ENCODE measurements around the gene MFSD2B. TPM values are rescaled to one million over a fixed set of nuclear protein-coding genes. Genes with fewer than 3 reads are reported as not detected.
"Not testable (repeated sequence)": the region's sequence is repeated elsewhere in the genome, so short reads cannot be mapped to it uniquely, and the experiment has no call there.

MFSD2B gene
- total and polyA plus RNA-seq, 2 donors (not counting 3 experiments of a cell fraction or from before 2014, with no cell fraction given) = 0.29 to 0.82 TPM

DNA sequence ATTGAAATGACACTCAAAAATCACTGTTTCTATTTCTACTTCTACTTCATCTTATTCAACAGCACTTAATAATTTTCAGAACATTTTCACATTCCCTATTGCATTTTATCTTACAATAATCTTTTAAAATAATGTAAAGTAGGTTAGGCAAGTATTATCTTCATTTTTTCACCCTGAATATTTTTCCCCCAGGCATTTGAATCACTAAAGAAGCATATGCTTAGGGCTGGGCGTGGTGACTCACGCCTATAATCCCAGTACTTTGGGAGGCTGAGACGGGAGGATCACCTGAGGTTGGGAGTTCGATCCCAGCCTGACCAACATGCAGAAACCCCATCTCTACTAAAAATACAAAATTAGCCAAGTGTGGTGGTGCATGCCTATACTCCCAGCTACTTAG lies 30.6 kb downstream of the MFSD2B start:
- no peak overlapping the region for H2AFZ ChIP-seq (ENCODE audit: low read depth, low read length)
- dilution Hi-C loops (cut with MboI; ENCODE audit: extremely low pct_ligation_motif_present, low sequenced_read_pairs) (no loop called here), intact Hi-C loops (cut with micrococcal nuclease) (no loop called here)
- no peak for TF ChIP-seq GATA2 (IDR thresholded peaks at IDR 0.05; ENCODE audit: insufficient read depth, insufficient read length, low read depth, low read length)
- no peak for TF ChIP-seq FOS (IDR thresholded peaks at IDR 0.05; ENCODE audit: borderline replicate concordance, insufficient read depth, low read length)
- TF ChIP-seq, protein P1, sequence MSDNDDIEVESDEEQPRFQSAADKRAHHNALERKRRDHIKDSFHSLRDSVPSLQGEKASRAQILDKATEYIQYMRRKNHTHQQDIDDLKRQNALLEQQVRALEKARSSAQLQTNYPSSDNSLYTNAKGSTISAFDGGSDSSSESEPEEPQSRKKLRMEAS (IDR thresholded peaks at IDR 0.05; ENCODE audit: insufficient read depth, insufficient read length) = no peak
- no peak for TF ChIP-seq POLR2AphosphoS5 (IDR thresholded peaks at IDR 0.05; ENCODE audit: insufficient read depth, low read depth, low read length)
- TF ChIP-seq POLR2A (IDR thresholded peaks at IDR 0.05; ENCODE audit: low read depth, low read length) = no peak
- no peak for TF ChIP-seq EZH2 (IDR thresholded peaks at IDR 0.05; ENCODE audit: borderline replicate concordance, low read depth, low read length, severe bottlenecking)
- TF ChIP-seq JUN (IDR thresholded peaks at IDR 0.05; ENCODE audit: borderline replicate concordance, insufficient read depth, insufficient read length, low read depth) = no peak
- TF ChIP-seq MYC (IDR thresholded peaks at IDR 0.05; ENCODE audit: low read depth, low read length) = no peak
- TF ChIP-seq, protein P2, sequence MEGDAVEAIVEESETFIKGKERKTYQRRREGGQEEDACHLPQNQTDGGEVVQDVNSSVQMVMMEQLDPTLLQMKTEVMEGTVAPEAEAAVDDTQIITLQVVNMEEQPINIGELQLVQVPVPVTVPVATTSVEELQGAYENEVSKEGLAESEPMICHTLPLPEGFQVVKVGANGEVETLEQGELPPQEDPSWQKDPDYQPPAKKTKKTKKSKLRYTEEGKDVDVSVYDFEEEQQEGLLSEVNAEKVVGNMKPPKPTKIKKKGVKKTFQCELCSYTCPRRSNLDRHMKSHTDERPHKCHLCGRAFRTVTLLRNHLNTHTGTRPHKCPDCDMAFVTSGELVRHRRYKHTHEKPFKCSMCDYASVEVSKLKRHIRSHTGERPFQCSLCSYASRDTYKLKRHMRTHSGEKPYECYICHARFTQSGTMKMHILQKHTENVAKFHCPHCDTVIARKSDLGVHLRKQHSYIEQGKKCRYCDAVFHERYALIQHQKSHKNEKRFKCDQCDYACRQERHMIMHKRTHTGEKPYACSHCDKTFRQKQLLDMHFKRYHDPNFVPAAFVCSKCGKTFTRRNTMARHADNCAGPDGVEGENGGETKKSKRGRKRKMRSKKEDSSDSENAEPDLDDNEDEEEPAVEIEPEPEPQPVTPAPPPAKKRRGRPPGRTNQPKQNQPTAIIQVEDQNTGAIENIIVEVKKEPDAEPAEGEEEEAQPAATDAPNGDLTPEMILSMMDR (IDR thresholded peaks at IDR 0.05; ENCODE audit: extremely low read depth in 1 of 2, insufficient read depth in 1 of 2, low read depth in 1 of 2, low read length in 2 of 2) = no peak
- ChIA-PET CTCF (no interaction called here), POLR2A (no interaction called here)
- H3K4me1 ChIP-seq (ENCODE audit: control insufficient read depth, extremely low read depth, insufficient read depth, low read length) = no peaks in the 10 kb centered on the region
- H3K9me1 ChIP-seq (replicated peaks; ENCODE audit: control insufficient read depth, extremely low read depth, insufficient read depth, low read length) = no peaks in the 10 kb centered on the region
- no peaks in the 10 kb centered on the region for H3K27me3 ChIP-seq (ENCODE audit: control insufficient read depth in 2 of 2, insufficient read depth in 2 of 2, low read length in 2 of 2)
- DNase-seq (ENCODE audit: low read depth, low spot score) = no peak
- H3K4me3 ChIP-seq (replicated peaks in 1 of 3; ENCODE audit: insufficient read depth in 1 of 3, low read depth in 1 of 3, low read length in 3 of 3) = no peak overlapping the region
- FAIRE-seq = no peak
- H4K20me1 ChIP-seq (replicated peaks; ENCODE audit: control insufficient read depth, extremely low read depth, insufficient read depth, low read length) = no peaks in the 10 kb centered on the region
- peaks cover 7 to 12% of the 10 kb centered on the region in 2 experiments for H3K36me3 ChIP-seq (ENCODE audit: control insufficient read depth in 2 of 2, extremely low read depth in 1 of 2, insufficient read depth in 2 of 2, low read length in 2 of 2)
- BruUV-seq (replicated peaks) = no TSS peak
- peaks cover 29% of the 10 kb centered on the region for H3K79me2 ChIP-seq (ENCODE audit: control insufficient read depth, insufficient read depth, low read length)
- H3K9me3 ChIP-seq (replicated peaks; ENCODE audit: control insufficient read depth, insufficient read depth, low read length) = no peaks in the 10 kb centered on the region
- no peak overlapping the region for H3K27ac ChIP-seq (ENCODE audit: insufficient read depth, low read depth, low read length)
- H3K4me2 ChIP-seq (ENCODE audit: insufficient read depth, low read length) = no peak overlapping the region
- H3K9ac ChIP-seq (replicated peaks; ENCODE audit: extremely low read depth, insufficient read depth, low read length) = no peak overlapping the region

DNA sequence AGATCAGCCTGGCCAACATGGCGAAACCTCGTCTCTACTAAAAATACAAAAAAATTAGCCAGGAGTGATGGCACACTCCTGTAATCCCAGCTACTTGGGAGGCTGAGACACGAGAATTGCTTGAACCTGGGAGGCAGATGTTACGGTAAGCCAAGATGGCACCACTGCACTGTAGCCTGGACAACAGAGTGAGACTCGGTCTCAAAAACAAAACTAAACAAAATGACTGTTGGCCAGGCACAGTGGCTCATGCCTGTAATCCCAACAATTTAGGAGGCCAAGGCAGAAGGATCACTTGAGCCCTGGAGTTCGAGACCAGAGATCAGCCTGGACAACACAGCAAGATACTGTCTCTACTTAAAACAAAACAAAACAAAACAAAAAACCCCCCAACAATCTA lies 33.2 kb downstream of the MFSD2B start:
- H2AFZ ChIP-seq (ENCODE audit: low read depth, low read length); H3K9ac ChIP-seq (replicated peaks; ENCODE audit: extremely low read depth, insufficient read depth, low read length); H3K27ac ChIP-seq (ENCODE audit: insufficient read depth, low read depth, low read length); FAIRE-seq; intact Hi-C loops (cut with micrococcal nuclease); H3K9me3 ChIP-seq (replicated peaks; ENCODE audit: control insufficient read depth, insufficient read depth, low read length); H4K20me1 ChIP-seq (replicated peaks; ENCODE audit: control insufficient read depth, extremely low read depth, insufficient read depth, low read length); H3K4me2 ChIP-seq (ENCODE audit: insufficient read depth, low read length); H3K27me3 ChIP-seq (ENCODE audit: control insufficient read depth in 2 of 2, insufficient read depth in 2 of 2, low read length in 2 of 2); CTCF ChIA-PET; POLR2A ChIA-PET; dilution Hi-C loops (cut with MboI; ENCODE audit: extremely low pct_ligation_motif_present, low sequenced_read_pairs); BruUV-seq (replicated peaks); H3K36me3 ChIP-seq (ENCODE audit: control insufficient read depth in 2 of 2, extremely low read depth in 1 of 2, insufficient read depth in 2 of 2, low read length in 2 of 2); H3K4me1 ChIP-seq (ENCODE audit: control insufficient read depth, extremely low read depth, insufficient read depth, low read length); H3K4me3 ChIP-seq (replicated peaks in 1 of 3; ENCODE audit: insufficient read depth in 1 of 3, low read depth in 1 of 3, low read length in 3 of 3); DNase-seq (ENCODE audit: low read depth, low spot score); H3K9me1 ChIP-seq (replicated peaks; ENCODE audit: control insufficient read depth, extremely low read depth, insufficient read depth, low read length): not testable (repeated sequence)
- peaks cover 24% of the 10 kb centered on the region for H3K79me2 ChIP-seq (ENCODE audit: control insufficient read depth, insufficient read depth, low read length)
